Ammon's horn (tissue), 1 donor: ENCODE results near the gene BMP7.
"Not testable (repeated sequence)": the region's sequence is repeated elsewhere in the genome, so short reads cannot be mapped to it uniquely, and the experiment has no call there.

ENCODE experiments used
- DNase-seq: peaks from one replicate; pipeline ENCODE4 v3.0.0-alpha.2; 2016; ENCODE audit warnings: low spot score

Gene BMP7

GRCh38 chr20:57287901-57288300 is 21.5 kb upstream of the BMP7 start:
- DNase-seq, result no peak

GRCh38 chr20:57287007-57287880 is 20.8 kb upstream of the BMP7 start:
- peak; percentile 29 for DNase-seq

- DNase-seq, result no peak
Observed at GRCh38 chr20:57283860-57284259, 17.4 kb upstream of the BMP7 start.

- DNase-seq, result peak; percentile 84
Observed at GRCh38 chr20:57282670-57283361, 16.4 kb upstream of the BMP7 start.

- no peak for DNase-seq
Observed at GRCh38 chr20:57281900-57282299, 15.5 kb upstream of the BMP7 start.

- DNase-seq, result no peak
Observed at GRCh38 chr20:57280221-57280620, 13.8 kb upstream of the BMP7 start.

- not testable (repeated sequence) for DNase-seq
Observed at GRCh38 chr20:57279548-57279947, 13.1 kb upstream of the BMP7 start.

- DNase-seq, result no peak
Observed at GRCh38 chr20:57278457-57278856, 12.0 kb upstream of the BMP7 start.

GRCh38 chr20:57277398-57278105 is 11.1 kb upstream of the BMP7 start:
- DNase-seq, result no peak

GRCh38 chr20:57276221-57276620 is 9.8 kb upstream of the BMP7 start:
- DNase-seq, result no peak

GRCh38 chr20:57275813-57276212 is 9.4 kb upstream of the BMP7 start:
- DNase-seq, result no peak

- no peak for DNase-seq
Observed at GRCh38 chr20:57275334-57275733, 8.9 kb upstream of the BMP7 start.

GRCh38 chr20:57274846-57275245 is 8.4 kb upstream of the BMP7 start:
- no peak for DNase-seq

- DNase-seq, result no peak
Observed at GRCh38 chr20:57274299-57274698, 7.9 kb upstream of the BMP7 start.

GRCh38 chr20:57272883-57273535 is 6.6 kb upstream of the BMP7 start:
- DNase-seq, result no peak

GRCh38 chr20:57270204-57270984 is 4.0 kb upstream of the BMP7 start:
- DNase-seq, result no peak

- no peak for DNase-seq
Observed at GRCh38 chr20:57269148-57269984, 2.9 kb upstream of the BMP7 start.

GRCh38 chr20:57268399-57269076 is 2.1 kb upstream of the BMP7 start:
- DNase-seq, result no peak

- no peak for DNase-seq
Observed at GRCh38 chr20:57267158-57267821, 849 bp upstream of the BMP7 start.

GRCh38 chr20:57265997-57266290 is 497 bp downstream of the BMP7 start:
- no peak for DNase-seq
